GM19463 (cell line): ENCODE results near the gene TXNRD2.

Experiments used
- ATAC-seq: cut with Tn5 transposase; IDR thresholded peaks from one replicate; pipeline ENCODE4 v1.9.1; 2021; ENCODE audit warnings: mild to moderate bottlenecking, moderate library complexity; ENCODE audit not compliant: unreplicated experiment

The TXNRD2 gene

GRCh38 chr22:19941365-19942082 lies at the start of gene TXNRD2, which contains the start of gene COMT:
TSS of gene TXNRD2 (minus strand) at chr22:19941818. CDS start at chr22:19941803, 15 bp downstream.
TSS of gene COMT (plus strand) at chr22:19941772. CDS start at chr22:19962527, 20,755 bp downstream.
- ATAC-seq: peak; percentile 70

DNA sequence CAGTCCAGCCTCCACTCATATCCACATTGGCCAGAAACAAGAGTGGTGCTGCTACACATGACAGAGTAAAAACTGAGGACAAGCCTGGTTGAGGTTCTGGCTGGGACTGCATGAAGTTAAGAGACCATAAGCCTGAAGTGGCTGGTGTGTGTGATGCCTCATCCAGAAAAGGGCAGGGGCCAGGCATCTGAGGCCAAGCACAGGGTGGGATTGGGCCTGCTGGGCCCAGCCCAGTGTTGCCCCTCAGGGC lies 49.7 kb upstream of the TXNRD2 start:
- ATAC-seq: no peak

DNA sequence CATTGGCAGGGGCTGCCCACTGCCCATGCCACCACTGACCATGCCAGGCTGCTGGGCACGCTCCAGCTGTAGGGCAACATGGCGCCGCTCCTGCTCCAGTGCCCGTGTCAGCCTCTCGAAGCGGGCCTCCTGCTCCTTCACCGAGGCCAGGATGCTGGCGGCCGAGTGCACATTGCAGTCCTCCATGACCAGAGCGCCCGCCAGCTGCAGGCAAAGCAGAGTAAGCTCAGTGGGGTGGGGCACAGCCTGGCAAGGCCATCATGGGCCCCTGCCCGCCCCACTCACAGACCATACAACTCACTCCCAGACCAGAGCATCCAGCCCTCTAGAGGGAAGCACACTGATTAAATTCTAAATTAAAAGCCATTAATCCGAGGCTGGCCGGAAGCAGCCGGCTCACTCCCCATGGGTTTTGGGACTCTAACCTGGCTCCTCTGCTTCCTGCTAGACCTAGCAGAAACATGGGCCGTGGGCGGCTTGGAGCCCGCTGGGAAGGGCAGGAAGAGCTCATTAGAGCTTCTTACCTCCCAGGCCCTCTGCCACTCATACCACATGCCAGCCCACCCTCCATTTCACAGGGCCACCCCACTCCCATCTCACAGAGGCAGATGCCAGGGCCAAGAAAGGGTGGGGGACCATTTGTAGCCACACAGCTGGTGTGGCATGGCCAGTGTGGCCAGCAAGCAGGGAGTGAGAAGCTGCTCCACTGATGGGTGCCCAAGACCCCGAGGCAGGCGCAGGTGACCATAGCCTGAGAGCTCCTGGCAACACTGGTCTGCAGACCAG lies 49.2 kb upstream of the TXNRD2 start:
- no peak for ATAC-seq

GRCh38 chr22:19990188-19990587 lies 48.6 kb upstream of the TXNRD2 start:
- ATAC-seq: no peak

DNA sequence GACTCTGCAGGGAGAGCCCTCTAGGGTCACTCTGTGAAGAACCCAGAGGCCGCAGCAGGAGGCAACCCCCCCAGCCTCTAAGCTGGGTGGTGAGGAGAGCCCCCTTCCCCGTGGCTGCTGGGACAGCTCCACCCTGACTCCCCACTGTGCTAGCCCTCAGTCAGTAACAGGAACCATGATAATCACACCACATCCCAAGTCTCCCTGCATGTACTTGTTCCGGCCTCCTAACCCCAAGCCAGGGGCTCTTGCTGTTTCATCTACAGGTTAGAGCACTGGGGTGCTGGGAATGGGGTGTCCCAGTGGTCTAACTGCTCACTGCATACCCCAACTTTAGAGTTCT lies 48.1 kb upstream of the TXNRD2 start:
- no peak for ATAC-seq

GRCh38 chr22:19988965-19989724 lies 47.5 kb upstream of the TXNRD2 start:
- ATAC-seq: no peak

DNA sequence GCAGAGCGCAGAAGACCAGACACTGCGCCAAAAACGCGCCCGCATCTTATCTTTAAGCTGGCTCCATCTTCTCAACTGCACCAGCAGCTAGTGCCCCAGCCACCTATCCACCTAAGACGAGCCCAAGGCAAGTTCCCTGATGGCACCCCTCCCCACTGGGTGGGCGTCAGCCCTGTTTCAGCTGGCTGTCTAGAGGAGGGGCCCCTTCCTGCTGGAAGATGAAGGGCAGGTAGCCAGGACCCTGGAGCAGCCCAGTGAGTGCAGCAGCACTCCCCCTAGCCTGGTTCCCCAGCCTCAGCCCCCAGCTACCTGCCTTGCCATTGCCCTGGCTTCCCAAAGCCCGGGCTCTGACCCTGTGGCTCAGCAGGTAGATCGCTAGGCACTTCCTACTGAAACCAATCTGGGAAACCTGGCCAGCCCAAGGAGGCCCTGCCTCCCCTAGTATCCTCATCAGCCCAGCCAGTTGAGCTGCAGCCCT lies 46.8 kb upstream of the TXNRD2 start:
- ATAC-seq: no peak

DNA sequence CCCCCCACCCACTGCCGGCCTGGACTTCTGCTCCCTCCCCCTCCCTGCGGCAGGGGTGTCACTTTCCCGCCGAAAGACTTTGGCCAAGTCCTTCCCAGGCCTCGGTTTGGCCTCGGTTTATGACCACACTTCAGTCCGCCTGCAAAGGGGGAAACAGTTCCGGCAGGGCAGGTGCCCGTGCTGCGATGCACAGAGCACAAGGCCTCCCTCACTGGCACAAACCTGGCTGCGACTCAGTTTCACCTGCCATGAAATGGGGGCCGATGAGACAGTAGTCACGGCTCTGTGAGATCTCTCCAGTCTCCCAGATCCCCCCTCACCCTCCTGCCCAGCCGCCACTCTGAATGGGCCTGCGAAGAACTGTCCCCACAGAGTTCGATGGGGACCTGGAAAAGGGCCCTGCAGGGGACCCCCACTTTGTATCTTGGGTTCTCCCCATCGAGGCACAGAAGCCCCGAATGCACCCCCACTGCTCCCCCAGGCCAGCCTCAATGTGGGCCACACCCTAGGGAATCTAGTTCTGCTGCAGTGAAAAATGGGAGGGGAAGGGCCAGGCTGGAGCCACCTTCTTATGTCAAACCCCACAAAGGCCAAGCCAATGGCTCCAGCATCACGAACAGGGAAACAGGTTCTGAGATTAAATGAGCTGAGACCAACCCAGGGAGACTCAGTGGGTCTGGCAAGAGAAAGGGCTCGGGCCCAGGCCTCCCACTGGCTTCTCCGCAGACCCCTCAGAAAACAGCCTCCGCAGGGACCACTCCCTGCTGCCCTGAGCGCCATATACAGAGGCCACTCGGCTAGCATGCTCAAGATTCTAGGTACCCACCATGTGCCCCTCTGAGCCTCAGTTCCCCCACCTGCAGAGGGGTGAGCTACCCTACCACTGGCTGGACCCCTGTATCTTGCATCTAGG lies 46.0 kb upstream of the TXNRD2 start:
- ATAC-seq: no peak

- no peak for ATAC-seq
Measured at GRCh38 chr22:19986410-19987341, 45.1 kb upstream of the TXNRD2 start.

GRCh38 chr22:19986011-19986409 lies 44.4 kb upstream of the TXNRD2 start:
- ATAC-seq: no peak

DNA sequence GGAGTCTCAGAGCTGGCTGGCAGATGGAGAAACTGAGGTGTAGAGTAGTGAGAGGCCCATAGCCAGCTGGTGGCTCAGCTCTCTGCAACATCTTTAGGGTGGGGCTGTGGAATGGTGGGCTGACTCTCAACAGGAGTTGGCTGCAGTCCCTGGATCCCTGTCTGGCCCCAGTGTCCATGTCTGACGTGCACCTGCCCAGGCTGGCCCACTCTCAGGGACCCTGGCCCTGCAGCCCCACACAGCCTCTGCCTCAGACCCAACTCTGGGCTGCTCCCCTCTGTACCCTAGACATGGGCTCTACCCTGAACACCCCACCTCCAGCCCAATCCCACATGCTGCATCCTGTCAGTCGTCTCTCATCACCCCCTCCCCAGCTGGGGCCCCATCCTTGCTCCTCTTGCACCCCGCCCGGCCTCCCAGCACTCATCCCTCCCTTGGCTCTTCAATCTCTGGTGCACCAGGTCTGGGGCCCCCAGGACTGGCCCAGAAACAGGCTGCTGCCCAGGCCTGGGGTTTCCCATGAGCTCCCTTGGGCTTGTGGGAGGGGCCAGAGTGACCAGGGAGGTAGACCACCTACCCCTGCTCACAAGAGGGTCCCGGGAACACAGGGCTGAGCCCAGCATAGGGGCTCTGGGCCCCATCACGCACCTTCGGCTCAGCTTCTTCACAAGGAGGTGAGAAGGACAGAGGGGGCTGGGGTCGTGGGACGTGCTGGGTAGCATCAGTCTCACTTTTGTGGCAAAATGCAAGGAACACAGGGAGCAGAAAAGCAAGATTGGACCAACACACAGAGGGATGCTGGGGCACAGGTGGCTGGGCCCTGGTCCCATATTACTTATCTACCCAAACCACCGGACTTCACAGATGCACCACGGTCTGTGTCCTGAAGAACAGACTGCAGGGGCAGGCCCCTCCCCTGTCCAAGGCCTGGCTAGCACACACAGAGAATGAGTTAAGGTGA lies 43.5 kb upstream of the TXNRD2 start:
- ATAC-seq: no peak

- no peak for ATAC-seq
Measured at GRCh38 chr22:19984201-19984753, 42.7 kb upstream of the TXNRD2 start.

GRCh38 chr22:19983741-19984140 lies 42.1 kb upstream of the TXNRD2 start:
- ATAC-seq: no peak

DNA sequence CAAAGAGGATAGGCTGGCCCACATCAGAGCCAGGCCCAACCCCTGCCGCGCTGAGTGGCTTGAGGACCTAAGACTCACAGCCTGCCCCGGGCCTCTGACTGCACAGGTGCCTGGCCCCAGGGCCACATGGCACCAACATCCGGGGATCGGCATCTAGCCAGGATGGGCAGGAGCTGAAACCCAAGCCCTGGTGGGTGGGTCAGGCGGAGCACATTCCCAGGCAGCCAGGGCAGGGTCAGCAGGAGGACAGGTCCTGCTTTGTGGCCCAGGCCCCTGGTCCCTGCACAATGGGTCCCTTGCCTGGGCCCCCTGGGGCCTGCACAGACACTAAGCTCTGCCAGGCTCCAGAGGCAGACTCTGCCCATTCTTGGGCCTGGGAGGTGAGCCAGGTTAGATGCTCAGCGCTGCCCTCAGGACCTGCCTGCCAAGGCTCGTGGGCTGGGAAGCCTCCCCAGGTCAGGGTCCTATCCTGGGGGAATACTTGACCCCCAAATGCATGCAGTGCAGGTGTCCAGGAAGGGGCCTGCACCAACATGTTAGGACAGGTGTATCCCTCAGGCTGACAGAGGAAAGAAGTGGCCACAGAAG lies 41.5 kb upstream of the TXNRD2 start:
- no peak for ATAC-seq

- ATAC-seq: no peak
Measured at GRCh38 chr22:19981961-19982920, 40.6 kb upstream of the TXNRD2 start.

GRCh38 chr22:19981171-19981960 lies 39.7 kb upstream of the TXNRD2 start:
- no peak for ATAC-seq
